HG03280 (cell line): ENCODE data around the gene IGF2BP1.
"Not testable (repeated sequence)": the region's sequence is repeated elsewhere in the genome, so short reads cannot be mapped to it uniquely, and the experiment has no call there.

ENCODE experiments used
- ATAC-seq: cut with Tn5 transposase; IDR thresholded peaks from one replicate; pipeline ENCODE4 v1.9.1; 2021; ENCODE audit warnings: mild to moderate bottlenecking, moderate library complexity; ENCODE audit not compliant: unreplicated experiment

IGF2BP1 gene

DNA sequence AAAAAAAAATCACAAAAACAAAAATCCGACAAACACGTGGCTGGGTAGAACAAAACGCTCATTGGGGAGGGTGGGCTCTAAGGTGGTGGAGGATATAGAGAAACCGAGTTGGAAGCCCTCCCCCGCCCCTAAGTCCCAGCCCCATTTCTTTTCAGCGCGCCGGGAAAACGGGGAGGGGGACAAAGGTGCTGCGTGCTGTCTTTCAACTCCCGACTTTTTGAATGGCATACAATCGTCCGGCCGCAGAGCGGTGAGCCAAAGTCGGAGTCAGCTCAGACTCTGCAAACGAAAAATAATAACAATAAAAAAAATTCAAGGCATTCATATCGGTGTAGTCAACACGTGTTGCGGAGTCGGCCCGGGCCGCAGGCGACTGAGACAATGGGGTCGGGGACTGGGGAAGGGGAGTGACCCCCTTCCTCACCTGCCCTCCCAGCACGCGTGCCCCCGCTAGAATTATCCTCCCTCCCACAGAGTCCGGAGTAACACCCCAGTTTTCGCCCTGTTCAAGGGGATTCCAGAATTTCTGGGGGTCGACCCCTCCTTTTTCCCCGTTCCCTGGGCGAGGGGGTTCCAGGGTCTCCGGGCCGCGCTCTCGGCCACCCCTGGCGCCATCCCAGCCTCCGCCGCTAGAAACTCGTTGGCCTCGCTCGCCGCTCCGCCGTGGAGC lies 1.7 kb upstream of the IGF2BP1 start:
- ATAC-seq: no peak

DNA sequence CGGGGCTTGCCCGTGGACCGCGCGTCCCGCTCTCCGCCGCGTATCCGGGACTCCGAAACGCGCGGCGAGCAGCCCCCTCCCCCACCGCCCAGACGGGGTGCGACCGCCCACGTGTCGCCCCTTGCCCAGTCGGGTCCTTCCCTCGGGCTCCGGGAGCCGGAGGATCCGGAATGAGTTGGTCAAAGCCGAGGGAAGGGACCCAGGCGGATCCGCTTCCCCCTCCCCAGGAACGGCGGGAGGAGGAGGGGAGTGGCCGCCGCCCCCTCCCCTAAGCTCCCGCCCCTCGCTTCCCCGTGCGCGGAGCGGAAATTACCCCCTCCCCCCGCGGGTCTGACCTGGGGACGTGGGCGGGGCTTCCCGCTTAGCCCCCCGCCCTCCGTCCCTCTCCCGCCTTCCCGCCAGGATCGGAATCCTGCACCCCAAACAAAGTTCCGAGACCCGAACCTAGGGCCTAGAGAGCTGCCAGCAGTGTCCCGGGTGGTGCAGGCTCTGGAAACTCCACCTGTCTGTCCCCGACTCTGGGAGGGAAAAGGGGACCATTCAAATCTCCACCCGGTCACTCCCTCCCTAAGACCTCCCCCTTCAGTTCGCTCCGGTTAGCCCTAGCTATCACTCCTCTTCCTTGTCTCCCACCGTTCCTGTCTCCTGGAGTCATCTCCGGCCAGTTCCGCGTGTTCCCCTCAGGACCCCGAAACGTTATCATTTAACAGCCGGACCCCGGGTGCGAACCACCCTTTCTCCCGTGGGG lies 1.0 kb upstream of the IGF2BP1 start:
- no peak for ATAC-seq

DNA sequence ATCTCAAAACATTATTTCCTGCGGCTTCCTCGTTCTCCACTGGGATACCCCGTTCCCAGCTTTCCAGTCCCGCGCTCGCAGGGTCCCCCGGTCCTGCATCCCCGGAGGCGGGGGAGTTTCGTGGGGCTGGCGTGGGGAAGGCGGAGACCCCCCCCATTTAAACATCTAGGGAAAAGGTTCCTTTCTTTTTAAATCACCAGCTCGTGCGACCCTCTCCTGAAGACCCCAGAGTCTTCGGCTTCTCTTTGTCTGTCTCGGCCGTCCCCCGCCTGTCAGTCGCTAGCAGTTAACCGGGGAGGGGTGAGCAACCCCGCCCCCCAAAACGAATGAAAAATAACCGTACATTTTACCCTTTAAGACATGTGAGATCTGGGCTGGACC lies 473 bp upstream of the IGF2BP1 start:
- no peak for ATAC-seq

DNA sequence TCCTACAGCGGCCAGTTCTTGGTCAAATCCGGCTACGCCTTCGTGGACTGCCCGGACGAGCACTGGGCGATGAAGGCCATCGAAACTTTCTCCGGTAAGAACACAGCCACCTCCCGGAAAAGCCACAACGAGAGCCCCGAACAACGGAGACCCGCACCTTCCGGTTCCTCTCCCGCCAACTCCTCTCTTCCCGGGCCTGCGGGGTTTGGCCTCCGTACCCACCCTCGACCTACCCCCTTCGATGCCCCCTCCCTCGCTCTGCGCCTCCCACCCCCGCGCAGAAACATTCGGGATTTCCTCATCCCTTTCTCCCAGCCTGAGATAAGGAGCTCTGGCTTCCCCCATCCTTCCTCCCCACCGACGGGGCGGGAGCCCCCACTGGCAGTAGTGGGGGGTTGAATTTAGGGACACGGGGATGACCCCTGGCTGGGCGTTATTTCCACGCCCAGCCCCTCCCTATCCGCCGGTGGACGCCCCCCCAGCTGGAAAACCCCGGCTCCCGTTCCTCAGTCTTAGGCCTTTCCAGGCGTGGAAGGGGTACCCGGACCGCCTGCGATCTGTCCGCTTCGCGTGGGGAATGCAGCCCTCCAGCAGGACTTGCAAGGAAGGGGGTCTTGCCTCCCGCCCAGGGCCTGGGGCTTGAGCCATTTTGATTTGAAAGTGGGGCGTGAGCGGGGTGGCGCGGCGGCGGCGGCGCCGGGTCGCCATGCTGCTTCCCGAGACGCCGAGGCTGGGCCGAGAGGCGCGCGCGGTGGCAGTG lies 822 bp downstream of the IGF2BP1 start:
- no peak for ATAC-seq

DNA sequence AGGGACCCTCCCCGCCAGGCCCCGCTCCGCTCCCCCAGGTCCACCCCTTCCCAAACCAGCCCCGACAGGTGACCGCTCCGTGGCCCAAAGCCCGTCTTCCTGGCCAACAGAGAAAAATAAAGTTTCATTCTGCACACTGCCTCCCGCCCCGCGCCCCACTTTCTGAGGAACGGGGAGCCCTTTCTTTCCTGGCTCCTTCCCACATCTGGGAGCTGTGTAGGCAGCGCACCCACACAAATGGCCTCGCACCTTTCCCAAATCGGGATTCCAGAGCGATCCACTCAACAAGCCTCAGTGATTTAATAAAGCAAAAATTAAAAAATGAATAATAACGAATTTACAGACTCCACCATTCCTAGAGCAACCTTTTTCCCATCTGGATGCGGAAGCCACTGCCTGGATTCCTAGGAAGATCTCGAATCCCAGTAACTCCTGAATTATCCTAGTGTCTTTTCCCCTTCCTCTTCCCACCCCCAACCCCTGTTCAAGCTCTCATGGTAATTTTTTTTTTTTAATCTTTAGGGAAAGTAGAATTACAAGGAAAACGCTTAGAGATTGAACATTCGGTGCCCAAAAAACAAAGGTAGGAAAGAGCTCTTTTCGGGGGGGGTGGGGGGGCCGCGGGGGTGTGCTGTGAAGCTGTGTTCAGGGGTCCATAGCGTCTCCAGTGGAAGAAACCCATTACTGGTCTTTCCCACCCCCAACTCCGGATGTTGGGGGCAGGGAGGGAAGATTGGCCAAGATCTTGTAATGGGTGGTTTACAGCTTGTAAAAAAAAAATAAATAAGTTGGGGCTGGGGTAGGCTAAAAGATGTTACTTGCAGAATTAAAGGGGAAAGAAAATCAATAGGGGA lies 1.6 kb downstream of the IGF2BP1 start:
- ATAC-seq: no peak

DNA sequence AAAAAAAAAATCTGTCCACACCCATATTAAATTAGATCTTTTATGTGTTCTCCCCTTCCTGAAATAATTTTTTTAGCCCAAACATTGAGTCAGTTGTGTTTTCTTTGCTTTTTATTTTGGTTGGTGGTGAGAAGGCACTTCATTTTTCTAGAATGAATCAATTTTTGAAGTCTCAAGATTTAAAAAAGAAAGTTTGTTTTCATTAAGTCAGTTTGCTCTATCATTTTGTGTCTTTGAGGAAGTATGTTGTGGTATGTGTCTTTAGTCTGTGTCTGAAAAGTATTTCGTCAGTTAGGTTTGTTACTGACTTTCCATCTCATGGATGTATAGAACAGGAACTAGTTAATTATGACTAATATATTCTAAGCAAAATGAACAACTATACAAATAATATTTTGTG lies 3.8 kb downstream of the IGF2BP1 start:
- ATAC-seq: no peak

DNA sequence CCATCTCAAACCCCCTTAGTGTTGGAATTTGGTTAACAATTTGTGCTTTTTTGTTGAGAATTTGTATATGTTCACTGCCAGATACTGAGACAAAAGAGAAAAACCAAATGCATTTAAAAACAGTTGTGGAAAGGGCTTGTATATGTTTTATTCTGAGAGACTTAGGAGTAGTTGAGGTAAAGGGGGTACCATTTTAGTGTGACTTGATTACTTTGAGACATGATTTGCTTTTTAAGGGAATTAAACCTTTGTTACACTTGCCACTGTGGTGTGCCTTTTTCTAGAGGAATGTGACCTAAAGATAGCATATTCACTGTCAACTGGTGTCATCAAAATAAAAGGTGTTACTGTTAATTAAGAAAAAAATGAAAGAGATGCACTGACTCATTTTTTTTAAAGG lies 4.5 kb downstream of the IGF2BP1 start:
- ATAC-seq: no peak

DNA sequence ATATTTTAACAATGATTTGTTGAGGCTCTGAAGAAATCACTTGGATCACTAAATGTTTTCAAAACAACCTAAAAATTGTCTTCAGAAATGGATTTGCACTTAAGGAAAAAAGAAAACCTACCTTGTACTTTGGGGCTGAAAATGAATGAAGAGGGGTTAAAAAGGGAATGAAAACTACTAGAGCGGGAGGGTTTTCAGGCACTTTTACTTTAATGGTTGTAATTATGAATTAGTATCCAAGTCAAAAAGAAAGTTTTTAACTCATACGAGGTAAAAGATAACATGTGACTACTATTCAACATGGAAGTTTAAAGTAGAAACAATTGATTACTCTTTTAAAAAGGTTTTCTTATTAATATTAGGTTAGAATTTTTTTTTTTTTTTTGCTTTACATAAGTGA lies 5.1 kb downstream of the IGF2BP1 start:
- no peak for ATAC-seq

DNA sequence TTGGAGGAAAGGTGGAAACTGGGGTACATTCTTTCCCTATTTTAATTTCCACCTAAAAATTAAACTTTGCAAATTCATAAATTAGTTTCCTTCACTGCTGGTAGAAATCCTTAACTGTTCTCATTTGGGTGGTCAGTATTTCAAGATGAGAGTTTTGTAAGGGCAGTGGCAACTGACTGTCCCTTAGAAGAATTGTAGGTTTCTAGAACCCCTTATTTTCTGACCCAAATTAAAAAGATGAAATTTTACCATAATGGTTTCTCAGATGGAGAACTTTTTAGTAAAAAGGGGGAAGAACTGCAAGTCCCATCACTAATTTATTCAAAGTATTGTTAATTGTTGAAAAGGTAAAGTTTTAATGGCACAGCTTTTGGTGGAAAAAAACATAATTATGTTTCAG lies 5.6 kb downstream of the IGF2BP1 start:
- ATAC-seq: no peak

DNA sequence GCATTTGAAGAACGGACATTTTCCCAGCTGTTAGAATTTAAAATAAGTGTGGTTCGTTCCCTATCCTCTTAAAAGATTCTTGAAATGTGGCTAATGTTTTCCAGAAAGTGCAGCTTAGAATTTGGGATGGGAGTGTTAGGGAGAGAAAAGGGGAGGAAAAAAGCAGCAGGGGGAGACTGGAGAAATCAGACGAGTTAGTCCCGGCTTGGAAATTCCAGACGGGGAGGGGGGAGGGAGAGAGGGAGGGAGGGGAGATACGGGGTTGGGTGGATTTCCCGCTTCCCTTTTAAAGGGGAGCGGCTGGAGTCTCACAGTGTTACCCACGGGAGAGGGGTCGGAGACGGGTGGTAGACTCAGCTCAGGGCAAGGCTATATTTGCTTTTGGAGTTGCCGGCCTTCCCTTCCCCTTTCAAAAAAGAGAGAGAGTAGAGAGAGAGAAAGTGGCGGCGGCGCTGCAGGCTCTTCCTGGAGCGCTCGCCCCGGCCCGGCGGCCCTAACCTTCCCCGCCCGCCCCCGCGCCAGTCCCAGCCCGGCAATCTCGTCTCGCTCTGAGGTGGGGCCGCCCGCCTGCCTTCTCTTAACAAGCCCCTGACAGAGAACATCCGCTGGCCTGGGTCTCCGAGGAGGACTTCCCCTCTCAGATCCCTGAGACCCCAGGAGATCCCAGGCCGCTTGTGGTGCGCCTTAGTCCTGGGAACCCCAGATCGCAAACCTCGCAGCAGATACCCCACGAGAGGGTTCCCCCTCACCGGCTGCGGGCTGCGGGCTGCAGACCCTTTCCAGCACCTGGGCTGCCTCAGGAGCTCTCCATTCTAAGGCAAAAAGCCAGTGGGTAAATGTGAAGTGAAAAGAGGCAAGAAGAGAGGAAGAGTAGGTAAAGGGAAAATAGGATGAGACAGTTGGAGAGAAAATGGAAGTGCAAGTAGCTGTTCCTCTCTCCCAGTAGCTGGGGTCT lies 6.6 kb downstream of the IGF2BP1 start:
- no peak for ATAC-seq

DNA sequence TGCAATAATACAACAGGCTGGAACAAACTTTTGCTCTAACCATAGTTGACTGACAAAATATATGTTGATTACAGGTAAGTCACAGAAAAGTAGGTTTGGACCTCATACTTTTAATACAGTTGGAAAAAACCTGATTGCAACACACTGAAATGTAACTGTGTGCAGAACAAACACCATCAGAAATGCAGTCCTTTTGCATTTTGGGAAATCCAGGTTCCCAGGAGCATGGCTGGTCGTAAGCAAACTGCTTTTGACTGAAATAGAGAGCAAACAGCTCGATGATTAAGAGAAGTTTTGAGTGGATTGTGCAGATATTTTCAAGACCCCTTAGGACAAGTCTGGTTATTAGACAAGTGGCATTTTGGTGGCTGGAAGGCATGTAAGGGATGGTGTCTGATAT lies 8.0 kb downstream of the IGF2BP1 start:
- no peak for ATAC-seq

DNA sequence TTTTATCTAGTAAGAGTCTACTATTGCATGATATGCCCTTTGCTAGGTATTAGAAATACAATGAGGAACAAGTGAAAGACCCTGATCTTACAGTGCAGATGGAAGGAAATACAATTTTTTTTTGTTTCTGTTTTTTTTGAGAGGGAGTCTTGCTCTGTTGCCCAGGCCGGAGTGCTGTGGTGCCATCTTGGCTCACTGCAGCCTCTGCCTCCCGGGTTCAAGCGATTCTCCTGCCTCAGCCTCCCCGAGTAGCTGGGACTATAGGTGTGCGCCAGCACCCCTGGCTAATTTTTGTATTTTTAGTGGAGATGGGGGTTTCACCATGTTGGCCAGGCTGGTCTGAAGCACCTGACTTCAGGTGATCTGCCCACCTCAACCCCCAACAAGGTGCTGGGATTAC lies 11.7 kb downstream of the IGF2BP1 start:
- not testable (repeated sequence) for ATAC-seq

DNA sequence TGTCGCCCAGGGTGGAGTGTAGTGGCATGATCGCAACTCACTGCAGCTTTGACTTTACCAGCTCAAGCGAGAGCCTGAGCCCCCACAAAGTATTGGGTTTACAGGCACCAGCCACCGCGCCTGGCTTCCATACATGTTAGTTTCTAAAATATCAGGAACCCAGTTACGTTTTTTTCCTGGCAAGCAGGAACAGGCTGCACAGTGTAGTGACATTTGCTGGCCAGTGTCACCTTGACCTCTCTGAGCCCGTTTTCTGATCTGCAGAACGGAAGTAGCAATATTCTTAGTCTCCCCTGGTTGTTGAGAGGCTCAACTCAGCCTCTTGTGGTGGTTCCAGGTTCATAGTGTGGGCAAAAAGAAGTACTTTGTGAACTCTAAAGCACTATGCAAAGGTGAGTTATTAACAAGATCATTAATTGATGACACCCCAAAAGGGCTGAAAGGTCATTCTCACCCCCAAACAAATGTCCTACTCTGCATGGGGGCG lies 15.6 kb downstream of the IGF2BP1 start:
- no peak for ATAC-seq

DNA sequence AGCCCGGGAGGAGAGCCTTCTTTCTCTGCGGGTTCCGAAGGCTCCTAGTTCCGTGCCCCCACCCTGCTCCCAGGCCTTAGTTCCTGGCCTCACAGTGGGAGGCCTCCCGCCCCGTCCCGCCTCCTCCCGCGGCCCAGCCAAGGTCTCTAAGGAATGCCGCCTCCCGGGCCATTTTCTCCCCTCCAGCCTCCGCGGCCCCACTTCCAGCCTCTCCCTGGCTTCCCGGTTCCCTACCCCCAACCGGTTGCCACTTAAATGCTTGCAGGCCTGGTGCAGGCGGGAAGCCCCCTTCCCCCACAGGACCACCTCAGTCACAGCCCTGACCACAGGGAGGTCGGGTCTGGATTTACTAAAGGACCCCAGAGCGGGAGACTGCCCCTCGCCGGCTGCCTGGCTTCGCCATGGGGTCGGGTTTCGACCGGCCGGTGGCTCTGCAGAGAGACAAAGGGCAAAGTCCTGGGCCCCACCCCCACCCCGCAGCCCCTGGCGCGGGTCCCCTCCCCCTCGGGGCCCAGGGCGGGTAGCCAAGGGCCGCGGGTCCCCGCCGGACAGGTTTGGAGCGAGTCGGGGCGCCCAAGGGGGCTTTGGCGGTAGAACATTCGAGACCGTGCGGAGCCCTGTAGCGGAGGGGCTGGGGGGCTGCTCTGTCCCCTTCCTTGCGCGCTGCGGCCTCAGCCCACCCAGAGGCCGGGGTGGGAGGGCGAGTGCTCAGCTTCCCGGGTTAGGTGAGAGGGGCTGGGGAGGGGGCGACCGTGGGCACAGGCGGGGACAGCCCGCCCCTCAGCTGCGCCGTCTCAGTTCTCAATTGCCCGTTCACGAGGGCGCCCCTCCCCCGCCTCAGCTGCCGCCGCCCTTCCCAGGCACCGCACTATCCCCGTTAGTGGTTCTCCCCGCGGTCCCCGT lies 16.4 kb downstream of the IGF2BP1 start:
- no peak for ATAC-seq

DNA sequence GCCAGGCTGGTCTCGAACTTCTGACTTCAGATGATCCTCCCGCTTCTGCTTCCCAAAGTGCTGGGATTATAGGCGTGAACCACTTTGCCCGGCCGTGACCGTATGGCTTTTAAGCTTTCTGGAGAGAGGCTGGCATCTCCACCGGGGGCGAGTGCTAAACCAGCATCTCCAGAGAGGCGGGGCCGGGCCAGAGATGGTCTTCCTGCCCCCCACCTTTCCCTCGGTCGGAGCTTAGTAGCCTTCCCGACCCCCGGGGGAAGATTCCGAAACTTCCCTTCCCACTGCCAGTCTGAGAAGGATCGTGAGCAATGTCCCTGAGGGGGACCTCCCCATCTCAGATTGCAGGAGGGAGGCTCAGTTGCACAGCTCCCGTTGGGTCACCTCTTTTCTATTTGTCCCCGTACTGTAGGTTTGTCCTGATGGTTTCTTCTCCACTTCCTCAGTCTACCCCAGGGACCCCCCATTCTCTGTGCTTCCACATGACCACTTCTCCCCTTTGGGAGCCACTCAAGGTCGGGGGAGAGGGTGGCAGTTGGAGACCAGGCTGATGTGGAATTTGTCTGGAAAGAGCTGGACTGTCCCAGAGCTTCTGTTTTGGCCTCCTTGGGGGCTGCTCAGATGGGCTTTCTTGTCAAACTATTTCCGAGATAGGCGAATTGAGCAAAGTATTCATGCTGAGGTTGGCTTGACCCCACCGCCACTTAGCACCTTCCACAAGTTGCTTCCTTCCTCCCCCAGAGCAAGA lies 18.2 kb downstream of the IGF2BP1 start:
- no peak for ATAC-seq

DNA sequence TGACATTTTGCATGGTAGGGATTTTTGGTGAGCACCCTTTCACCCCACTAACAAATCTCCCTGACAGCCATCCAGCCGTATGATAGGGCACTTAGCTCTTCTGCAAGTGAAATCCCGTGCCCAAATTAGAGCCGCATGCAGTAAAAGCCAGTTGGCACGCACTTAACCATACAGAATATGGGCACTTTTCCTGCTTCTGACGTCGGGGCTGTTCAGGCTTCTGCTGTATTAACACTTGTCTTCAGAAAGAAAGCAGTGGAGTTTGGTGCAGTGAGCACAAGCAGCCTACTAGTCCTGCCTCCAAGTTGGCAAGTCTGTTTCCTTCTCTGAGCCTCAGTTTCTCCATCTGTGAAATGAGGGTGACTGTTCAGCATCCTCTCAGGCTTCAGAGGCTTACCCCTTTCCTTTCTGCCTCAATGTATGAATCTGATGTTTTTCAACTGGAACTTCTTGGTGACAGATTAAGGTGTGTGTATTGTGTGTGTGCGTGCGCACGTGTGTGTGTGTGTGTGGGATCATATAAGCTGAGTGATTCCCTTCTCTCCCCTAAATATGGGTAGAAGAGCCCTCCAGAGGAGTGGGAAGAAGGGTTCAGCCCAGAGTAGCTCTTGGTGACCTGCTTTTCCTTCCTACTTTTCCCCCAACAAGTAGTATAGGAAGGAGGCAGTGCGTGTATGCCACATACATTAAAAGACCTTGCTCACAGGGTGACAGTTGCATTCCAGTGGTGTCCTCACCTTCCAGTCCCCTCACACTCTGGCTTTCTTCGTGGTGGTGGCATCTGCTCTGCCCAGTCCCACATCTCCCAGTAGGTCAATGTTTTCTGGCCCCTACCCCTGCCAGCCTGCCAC lies 19.0 kb downstream of the IGF2BP1 start:
- no peak for ATAC-seq

DNA sequence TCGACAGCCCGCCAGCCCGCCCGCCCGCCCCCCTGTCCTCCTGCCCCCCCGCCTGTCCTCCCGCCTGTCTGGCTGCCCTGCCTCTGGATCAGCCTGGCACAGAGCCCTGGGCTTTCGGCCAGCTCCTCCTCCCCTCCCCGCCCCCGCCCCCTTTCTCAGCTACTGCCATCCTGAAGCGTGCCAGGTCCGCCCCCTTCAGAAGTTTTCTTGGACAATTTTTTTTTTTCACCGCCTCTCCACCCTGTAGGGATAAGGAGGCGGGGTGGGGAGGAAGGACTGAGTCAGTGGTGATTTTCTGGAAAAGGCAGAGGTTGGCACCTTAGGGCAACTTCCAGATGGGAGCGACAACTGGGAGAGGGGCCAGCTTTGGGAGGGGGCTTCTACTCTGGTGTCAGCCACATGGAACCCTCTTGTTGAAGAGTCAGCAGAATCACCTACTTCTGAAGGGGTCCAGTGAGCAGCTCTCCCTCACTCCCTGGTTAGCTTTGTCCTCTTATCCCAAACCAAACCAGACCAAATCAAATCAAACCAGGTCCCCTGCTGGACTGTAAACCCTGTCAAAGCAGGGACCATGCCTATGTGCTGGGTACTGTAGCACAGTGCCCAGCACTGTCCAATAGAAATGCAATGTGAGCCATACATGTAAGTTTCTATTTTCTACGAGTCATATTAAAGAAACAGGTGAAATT lies 19.7 kb downstream of the IGF2BP1 start:
- ATAC-seq: no peak
